HG03469 (cell line): Measurements from ENCODE around the gene CYP17A1.
"Not testable (repeated sequence)": the region's sequence is repeated elsewhere in the genome, so short reads cannot be mapped to it uniquely, and the experiment has no call there.

Source experiments
- ATAC-seq: cut with Tn5 transposase; IDR thresholded peaks from one replicate; pipeline ENCODE4 v1.9.1; 2021; ENCODE audit warnings: mild to moderate bottlenecking, moderate library complexity, moderate number of reproducible peaks; ENCODE audit not compliant: unreplicated experiment

Gene CYP17A1

GRCh38 chr10:102837230-102837721 is at the start of gene CYP17A1:
Gene CYP17A1 (minus strand): TSS chr10:102837413. CDS start chr10:102837361, 52 bp downstream.
- ATAC-seq = no peak

- ATAC-seq = no peak
Observed at GRCh38 chr10:102880256-102880655, 43.0 kb upstream of the CYP17A1 start.

- ATAC-seq = no peak
Observed at GRCh38 chr10:102878629-102879028, 41.4 kb upstream of the CYP17A1 start.

GRCh38 chr10:102876747-102877153 is 39.5 kb upstream of the CYP17A1 start:
- ATAC-seq = no peak

GRCh38 chr10:102872163-102872562 is 35.0 kb upstream of the CYP17A1 start:
- no peak for ATAC-seq

- no peak for ATAC-seq
Observed at GRCh38 chr10:102870221-102870620, 33.0 kb upstream of the CYP17A1 start.

- ATAC-seq = no peak
Observed at GRCh38 chr10:102869258-102870198, 32.3 kb upstream of the CYP17A1 start, which contains the start of gene AS3MT. Gene AS3MT (plus strand): TSS chr10:102869470. CDS start chr10:102869593, 123 bp downstream.

GRCh38 chr10:102868911-102869257 is 31.7 kb upstream of the CYP17A1 start:
- no peak for ATAC-seq

- ATAC-seq = no peak
Observed at GRCh38 chr10:102865620-102866019, 28.4 kb upstream of the CYP17A1 start.

GRCh38 chr10:102863660-102864059 is 26.4 kb upstream of the CYP17A1 start:
- no peak for ATAC-seq

GRCh38 chr10:102859911-102860310 is 22.7 kb upstream of the CYP17A1 start:
- no peak for ATAC-seq

GRCh38 chr10:102856758-102857424 is 19.7 kb upstream of the CYP17A1 start:
- ATAC-seq = no peak

- ATAC-seq = not testable (repeated sequence)
Observed at GRCh38 chr10:102855731-102856436, 18.7 kb upstream of the CYP17A1 start.

- ATAC-seq = not testable (repeated sequence)
Observed at GRCh38 chr10:102853237-102853636, 16.0 kb upstream of the CYP17A1 start.

- no peak for ATAC-seq
Observed at GRCh38 chr10:102850025-102850518, 12.9 kb upstream of the CYP17A1 start.

- no peak for ATAC-seq
Observed at GRCh38 chr10:102845352-102845902, 8.2 kb upstream of the CYP17A1 start.

GRCh38 chr10:102844190-102844776 is 7.1 kb upstream of the CYP17A1 start:
- not testable (repeated sequence) for ATAC-seq

GRCh38 chr10:102843139-102843538 is 5.9 kb upstream of the CYP17A1 start:
- not testable (repeated sequence) for ATAC-seq

- no peak for ATAC-seq
Observed at GRCh38 chr10:102841827-102842345, 4.7 kb upstream of the CYP17A1 start.
